IgD-negative memory B cell (primary cell): ENCODE data around the gene ZNF816. TPM values are rescaled to one million over a fixed set of nuclear protein-coding genes. Genes with fewer than 3 reads are reported as not detected.
"Not testable (repeated sequence)": the region's sequence is repeated elsewhere in the genome, so short reads cannot be mapped to it uniquely, and the experiment has no call there.

Source experiments
- H3K27ac Mint-ChIP-seq, 3 donors: one replicate each; pipeline ENCODE4 v1.8.0; 2020 to 2022; ENCODE audit warnings: mild to moderate bottlenecking in 3 of 3, mixed read lengths in 3 of 3, moderate library complexity in 1 of 3
- H3K27me3 Mint-ChIP-seq: one replicate; pipeline ENCODE4 v1.8.0; 2021; ENCODE audit warnings: mixed read lengths
- H3K36me3 Mint-ChIP-seq: one replicate; pipeline ENCODE4 v1.8.0; 2020; ENCODE audit warnings: mild to moderate bottlenecking, mixed read lengths
- H3K4me1 Mint-ChIP-seq, 3 donors: one replicate each; pipeline ENCODE4 v1.8.0; 2020 to 2022; ENCODE audit warnings: mixed read lengths in 3 of 3, mild to moderate bottlenecking in 1 of 3
- H3K4me3 Mint-ChIP-seq, 4 donors: one replicate each; pipeline ENCODE4 v1.8.0; 2020 to 2022; ENCODE audit warnings: mild to moderate bottlenecking in 4 of 4, mixed read lengths in 4 of 4, moderate library complexity in 3 of 4
- H3K9me3 Mint-ChIP-seq, 3 donors: one replicate each; pipeline ENCODE4 v1.8.0; 2020 to 2021; ENCODE audit warnings: mixed read lengths in 3 of 3, mild to moderate bottlenecking in 1 of 3
- polyA plus RNA-seq: library from polyadenylated mRNA; unstranded; fragments of 300-500 nt; fragmentation: Illumina TruSeq; gene quantifications from one replicate; pipeline ENCODE4 v1.2.3, GENCODE V29; 2021

The ZNF816 gene
- polyA plus RNA-seq, 1 donor from 2014 or later, result 9.2 TPM

DNA sequence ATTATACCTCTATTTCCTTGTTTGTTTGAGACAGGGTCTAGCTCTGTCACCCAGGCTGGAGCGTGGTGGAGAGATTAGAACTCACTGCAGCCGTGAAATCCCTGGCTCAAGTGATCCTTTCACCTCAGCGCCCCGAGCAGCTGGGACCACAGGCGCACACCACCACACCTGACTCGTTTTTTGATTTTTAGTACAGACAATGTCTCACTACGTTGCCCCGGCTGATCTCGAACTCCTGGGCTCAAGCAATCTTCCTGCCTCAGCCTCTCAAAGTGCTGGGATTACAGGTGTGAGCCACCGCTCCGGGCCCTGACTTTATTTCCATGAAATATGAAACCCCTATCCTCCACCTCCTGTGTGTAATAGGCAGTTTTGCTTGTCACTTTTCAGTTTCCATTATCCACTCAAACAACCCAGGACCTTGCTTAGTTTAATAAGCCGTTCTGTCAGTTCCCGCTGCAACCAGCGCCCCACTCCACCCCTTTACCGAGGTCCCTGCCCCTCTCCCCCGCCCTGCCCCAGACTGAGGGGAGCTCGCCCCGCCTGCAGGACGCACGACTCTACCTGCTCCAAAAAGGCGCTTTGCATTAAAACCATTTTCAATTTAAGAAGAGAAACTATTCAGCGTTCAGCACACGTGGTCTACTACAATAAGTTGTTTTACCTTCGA lies 16.9 kb downstream of the ZNF816 start:
- no peaks in the 10 kb centered on the region for H3K27me3 Mint-ChIP-seq
- peaks cover 11% of the 10 kb centered on the region for H3K36me3 Mint-ChIP-seq
- H3K4me3 Mint-ChIP-seq, result peak overlapping the region in 1 of 4 donors; percentile 23
- H3K4me1 Mint-ChIP-seq, result peaks cover 0 to 10% (median 9%) of the 10 kb centered on the region in 3 donors
- H3K9me3 Mint-ChIP-seq, result peaks cover 9 to 25% (median 14%) of the 10 kb centered on the region in 3 donors
- peak overlapping the region in 1 of 3 donors; percentile 47 for H3K27ac Mint-ChIP-seq

DNA sequence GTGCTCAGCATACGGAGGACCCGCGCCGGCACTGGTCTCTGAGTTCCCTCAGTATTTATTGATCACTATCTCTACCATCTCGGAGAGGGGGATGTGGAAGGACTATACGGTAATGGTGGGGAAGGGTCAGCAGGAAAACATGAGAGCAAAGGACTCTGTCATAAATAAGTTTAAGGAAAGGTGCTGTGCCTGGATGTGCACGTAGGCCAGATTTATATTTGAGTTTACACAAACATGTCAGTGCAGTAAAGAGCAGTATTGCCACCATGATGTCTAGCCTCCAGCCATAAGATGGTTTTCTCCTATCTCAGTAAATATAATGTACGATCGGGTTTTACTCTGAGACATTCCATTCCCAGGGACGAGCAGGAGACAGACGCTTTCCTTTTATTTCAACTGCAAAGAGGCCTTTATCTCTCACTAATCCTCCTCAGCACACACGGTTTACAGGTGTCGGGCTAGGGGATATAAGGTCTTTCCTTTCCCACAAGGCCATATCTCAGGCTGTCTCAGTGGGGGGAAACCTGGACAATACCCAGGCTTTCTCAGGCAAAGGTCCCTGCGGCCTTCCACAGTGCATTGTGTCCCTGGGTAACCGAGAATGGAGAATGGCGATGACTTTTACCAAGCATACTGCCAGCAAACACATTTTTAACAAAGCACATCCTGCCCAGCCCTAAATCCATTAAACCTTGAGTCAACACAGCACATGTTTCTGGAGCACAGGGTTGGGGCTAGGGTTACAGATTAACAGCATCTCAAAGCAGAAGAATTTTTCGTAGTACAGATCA lies 17.8 kb downstream of the ZNF816 start:
- H3K4me3 Mint-ChIP-seq, result peak overlapping the region in 3 of 4 donors; percentile 21 to 61 (median 60)
- peak overlapping the region in 1 of 3 donors; percentile 47 for H3K27ac Mint-ChIP-seq
- H3K4me1 Mint-ChIP-seq, H3K36me3 Mint-ChIP-seq, H3K27me3 Mint-ChIP-seq: not testable (repeated sequence)
- H3K9me3 Mint-ChIP-seq, result peaks cover 3 to 19% (median 7%) of the 10 kb centered on the region in 3 donors

DNA sequence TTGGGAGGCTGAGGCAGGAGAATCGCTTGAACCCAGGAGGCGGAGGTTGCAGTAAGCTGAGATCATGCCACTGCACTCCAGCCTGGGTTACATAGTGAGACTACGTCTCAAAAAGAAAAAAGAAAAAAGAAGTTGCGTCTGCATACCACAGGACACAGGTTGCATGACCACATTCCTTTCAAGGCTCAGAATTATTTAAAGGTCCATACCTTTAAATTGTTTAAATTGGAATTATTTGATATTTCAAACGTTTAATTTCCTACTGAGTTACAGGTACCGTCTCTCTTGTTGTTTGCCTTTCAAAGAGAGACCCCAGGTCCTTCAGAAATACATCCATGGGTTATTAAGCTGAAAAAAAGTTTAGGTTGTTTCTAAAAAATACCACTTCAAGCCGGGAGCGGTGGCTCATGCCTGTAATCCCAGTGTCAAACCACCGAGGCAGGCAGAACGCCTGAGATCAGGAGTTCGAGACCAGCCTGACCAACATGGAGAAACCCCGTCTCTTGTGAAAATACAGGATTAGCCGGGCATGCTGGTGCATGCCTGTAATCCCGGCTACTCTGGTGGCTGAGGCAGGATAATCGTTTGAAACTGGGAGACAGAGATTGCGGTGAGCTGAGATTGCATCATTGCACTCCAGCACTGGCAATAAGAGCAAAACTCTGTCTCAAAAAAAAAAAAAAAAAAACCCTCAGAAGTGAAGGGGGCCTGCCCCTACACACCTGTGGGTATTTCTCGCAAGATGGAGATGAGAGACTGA lies 18.6 kb downstream of the ZNF816 start:
- H3K9me3 Mint-ChIP-seq, result peaks cover 0 to 12% (median 6%) of the 10 kb centered on the region in 3 donors
- peaks cover 1% of the 10 kb centered on the region for H3K36me3 Mint-ChIP-seq
- H3K4me3 Mint-ChIP-seq, result peak overlapping the region in 2 of 4 donors; percentile 37 to 100
- H3K4me1 Mint-ChIP-seq, result peaks cover under 1 to 11% (median 10%) of the 10 kb centered on the region in 3 donors
- no peaks in the 10 kb centered on the region for H3K27me3 Mint-ChIP-seq
- H3K27ac Mint-ChIP-seq, result peak overlapping the region in 1 of 3 donors; percentile 47

DNA sequence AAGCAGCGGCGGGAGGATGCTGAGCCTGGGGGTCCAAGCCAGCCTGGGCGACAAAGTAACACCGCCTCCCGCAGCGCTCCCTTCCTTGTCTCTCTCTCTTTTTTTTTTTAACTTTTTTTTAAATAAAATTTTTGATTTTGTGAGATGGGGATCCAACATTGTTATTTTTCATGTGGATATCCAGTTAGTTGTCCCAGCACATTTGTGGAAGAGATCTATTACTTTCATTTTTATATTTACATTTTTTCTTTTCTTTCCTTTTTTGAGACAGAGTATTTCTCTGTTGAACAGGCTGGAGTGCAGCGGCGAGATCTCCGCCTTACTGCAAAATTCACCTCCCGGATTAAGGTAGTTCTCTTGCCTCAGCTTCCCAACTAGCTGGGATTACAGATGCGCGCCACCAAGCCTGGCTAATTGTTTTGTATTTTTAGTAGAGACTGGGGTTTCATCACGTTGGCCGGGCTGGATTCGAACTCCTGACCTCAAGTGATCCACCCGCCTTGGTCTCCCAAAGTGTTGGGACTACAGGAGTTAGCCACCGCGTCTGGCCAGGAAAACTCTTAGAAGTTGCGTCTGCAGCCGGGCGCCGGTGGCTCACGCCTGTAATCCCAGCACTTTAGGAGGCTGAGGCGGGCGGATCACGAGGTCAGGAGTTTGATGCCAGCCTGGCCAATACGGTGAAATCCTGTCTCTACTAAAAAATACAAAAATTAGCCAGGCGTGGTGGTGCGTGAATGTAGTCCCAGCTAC lies 19.4 kb downstream of the ZNF816 start:
- H3K4me1 Mint-ChIP-seq, result peaks cover 8 to 17% (median 10%) of the 10 kb centered on the region in 3 donors
- H3K36me3 Mint-ChIP-seq, result peaks cover 3% of the 10 kb centered on the region
- peak overlapping the region; percentile 92 to 100 (median 98) for H3K4me3 Mint-ChIP-seq
- no peaks in the 10 kb centered on the region for H3K27me3 Mint-ChIP-seq
- peak overlapping the region in 2 of 3 donors; percentile 84 to 96 for H3K27ac Mint-ChIP-seq
- peaks cover 0 to 16% (median 8%) of the 10 kb centered on the region in 3 donors for H3K9me3 Mint-ChIP-seq

DNA sequence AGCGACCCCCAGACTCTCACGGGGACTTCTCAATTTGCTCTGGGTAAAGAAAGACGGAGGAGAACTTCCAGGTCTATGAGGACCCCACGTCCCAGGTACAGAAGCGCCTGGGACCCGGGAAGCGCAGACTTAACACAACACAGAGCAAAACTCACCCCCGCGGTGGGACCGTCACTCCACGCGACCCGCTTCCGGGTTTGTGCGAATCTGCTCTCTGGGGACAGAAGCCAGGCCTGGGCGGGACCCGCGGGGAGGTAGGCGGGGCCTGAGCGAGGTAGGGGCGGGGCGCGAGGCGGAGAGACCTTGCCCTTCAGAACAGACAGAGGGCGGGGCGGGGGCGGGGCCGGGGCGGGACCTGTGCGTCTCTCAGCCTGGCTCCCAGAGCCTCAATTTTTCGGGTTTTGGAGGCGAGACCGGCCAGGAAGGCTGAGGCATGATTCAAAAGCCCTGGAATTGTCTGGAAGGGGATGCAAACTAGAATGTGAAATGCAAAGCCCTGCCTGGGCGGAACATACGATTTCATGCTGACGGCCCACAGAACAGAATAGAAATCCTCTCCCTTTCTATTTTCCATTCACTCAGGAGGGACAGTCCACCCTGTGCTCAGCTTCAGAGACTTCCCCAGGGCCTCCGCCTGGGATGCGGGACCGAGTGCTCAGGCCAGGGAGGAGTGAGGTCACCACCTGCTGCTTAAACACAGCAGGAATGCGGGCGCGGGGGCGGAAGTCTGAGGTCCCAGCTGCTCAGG lies 20.1 kb downstream of the ZNF816 start:
- Mint-ChIP-seq H3K9me3 (peaks cover 0 to 16% (median 9%) of the 10 kb centered on the region in 3 donors), H3K27ac (peak overlapping the region; percentile 84 to 96 (median 96)), H3K4me1 (peaks cover 8 to 17% (median 12%) of the 10 kb centered on the region in 3 donors), H3K4me3 (peak overlapping the region; percentile 92 to 100 (median 98)), H3K27me3 (no peaks in the 10 kb centered on the region), H3K36me3 (peaks cover 6% of the 10 kb centered on the region)

DNA sequence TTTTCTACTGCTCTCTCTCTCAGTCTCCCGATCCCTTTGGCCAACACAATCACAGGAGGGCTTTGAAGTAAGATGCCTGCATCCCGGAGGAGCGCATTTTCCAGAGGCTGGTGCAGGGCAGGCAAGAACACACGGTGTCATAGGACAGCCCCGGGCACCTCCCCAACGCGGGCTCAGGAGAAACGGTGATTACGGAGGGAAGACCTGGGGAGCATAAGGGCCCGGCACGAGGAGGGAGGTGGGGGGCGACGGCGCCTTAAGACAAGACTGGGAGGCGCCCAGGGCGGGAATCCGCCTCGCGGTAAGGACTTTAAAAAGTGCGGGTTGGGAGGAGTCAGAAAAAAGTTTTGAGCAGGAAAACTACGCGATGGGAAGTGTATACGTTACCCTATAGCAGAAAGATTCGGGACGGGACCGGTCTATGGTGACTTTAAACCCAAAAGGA lies 20.7 kb downstream of the ZNF816 start:
- Mint-ChIP-seq H3K4me1 (peaks cover 8 to 17% (median 12%) of the 10 kb centered on the region in 3 donors), H3K9me3 (peaks cover 0 to 16% (median 5%) of the 10 kb centered on the region in 3 donors)

DNA sequence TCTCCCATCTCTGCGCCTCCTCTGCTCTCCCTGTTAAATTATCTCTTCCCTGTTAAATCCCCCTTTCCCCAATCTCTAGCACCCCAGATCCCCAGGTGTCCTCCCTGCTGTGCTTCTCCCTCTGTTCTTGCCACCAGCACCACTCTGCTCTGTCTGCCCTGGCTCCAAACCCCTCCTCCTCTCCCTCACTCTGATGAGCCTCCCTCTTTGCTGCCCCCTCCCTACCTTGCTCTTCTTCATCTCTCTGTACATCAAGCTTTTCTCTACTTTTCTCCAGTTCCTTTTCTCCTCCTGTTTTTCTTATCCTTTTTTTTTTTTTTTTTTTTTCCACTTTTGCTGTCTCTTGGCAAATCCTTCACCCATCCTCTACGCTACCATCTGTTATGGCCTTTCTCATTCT lies 21.2 kb downstream of the ZNF816 start:
- not testable (repeated sequence) for H3K36me3 Mint-ChIP-seq

More for the DNA sequence above, 20.7 kb downstream of the ZNF816 start:
- H3K36me3 Mint-ChIP-seq, result peaks cover 7% of the 10 kb centered on the region
- peak overlapping the region; percentile 92 to 100 (median 98) for H3K4me3 Mint-ChIP-seq
- H3K27ac Mint-ChIP-seq, result peak overlapping the region; percentile 84 to 96 (median 96)
- H3K27me3 Mint-ChIP-seq, result no peaks in the 10 kb centered on the region

DNA sequence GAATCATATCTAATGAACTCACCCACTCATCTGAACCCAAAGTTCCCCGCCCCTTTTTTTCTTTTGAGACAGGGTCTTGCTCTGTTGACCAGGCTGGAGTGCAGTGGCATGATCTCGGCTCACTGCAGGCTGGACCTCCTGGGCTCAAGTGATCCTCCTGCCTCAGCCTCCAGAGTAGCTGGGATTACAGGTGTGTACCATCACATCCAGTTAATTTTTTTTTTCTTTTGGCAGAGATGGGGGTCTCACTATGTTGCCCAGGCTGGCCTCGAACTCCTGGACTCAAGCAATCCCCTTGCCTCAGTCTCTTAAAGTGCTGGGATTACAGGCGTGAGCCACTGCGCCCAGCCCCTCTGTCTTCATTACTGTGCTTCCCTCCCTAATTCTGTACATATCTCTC lies 21.8 kb downstream of the ZNF816 start:
- Mint-ChIP-seq H3K4me3 (peak overlapping the region; percentile 92 to 100 (median 98)), H3K27ac (peak overlapping the region in 1 of 3 donors; percentile 84), H3K4me1 (peaks cover 8 to 17% (median 12%) of the 10 kb centered on the region in 3 donors), H3K9me3 (peaks cover 0 to 22% (median 3%) of the 10 kb centered on the region in 3 donors)
- H3K27me3 Mint-ChIP-seq, H3K36me3 Mint-ChIP-seq: not testable (repeated sequence)

More for the DNA sequence above, 21.2 kb downstream of the ZNF816 start:
- Mint-ChIP-seq H3K27ac (peak overlapping the region in 2 of 3 donors; percentile 84 to 96), H3K4me3 (peak overlapping the region; percentile 92 to 100 (median 98)), H3K4me1 (peaks cover 8 to 17% (median 12%) of the 10 kb centered on the region in 3 donors), H3K9me3 (peaks cover 0 to 19% (median 5%) of the 10 kb centered on the region in 3 donors)
- not testable (repeated sequence) for H3K27me3 Mint-ChIP-seq

DNA sequence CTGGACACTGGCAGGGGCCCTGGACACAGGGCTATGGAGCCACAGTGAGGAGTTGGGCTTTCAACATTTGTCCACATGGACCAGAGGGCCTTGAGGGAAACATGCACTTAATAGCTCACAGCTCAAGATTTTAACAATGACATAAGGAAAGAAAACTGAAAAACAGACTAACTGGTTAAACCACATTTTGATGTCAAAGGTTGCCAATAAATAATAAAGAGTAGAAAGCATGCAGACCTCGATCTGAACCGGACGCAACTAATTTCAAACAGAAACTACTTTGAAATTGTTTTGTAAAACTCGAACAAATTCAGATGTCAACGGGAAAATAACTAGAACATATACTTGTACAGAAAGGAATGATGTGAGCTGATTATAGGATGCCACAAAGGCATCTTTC lies 23.9 kb downstream of the ZNF816 start:
- Mint-ChIP-seq H3K36me3 (peaks cover 8% of the 10 kb centered on the region), H3K27ac (no peak overlapping the region), H3K9me3 (peaks cover 0 to 12% (median 5%) of the 10 kb centered on the region in 3 donors), H3K4me3 (peak overlapping the region in 2 of 4 donors; percentile 39 to 74), H3K27me3 (no peaks in the 10 kb centered on the region), H3K4me1 (peaks cover 8 to 17% (median 12%) of the 10 kb centered on the region in 3 donors)

DNA sequence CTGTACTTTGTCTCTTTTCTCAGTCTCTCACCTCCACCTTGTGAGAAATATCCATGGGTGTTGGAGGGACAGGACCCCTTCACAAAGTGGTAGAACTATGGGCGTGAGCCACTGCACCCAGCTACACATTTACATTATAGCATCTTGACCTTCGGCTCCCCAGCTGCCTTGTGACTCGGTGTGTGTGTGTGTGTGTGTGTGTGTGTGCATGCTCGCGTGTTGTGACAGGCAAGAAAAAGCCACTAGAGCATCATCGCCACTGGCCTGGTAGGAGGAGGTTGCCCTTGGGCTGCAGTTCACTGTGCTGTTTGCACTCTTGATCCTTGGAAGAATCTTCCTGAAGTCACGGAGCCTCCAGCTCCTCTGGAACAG lies 25.7 kb downstream of the ZNF816 start:
- no peak overlapping the region for H3K27ac Mint-ChIP-seq
- peaks cover 18% of the 10 kb centered on the region for H3K36me3 Mint-ChIP-seq
- H3K4me1 Mint-ChIP-seq, result peaks cover 13 to 17% (median 15%) of the 10 kb centered on the region in 3 donors
- peak overlapping the region in 1 of 4 donors; percentile 4 for H3K4me3 Mint-ChIP-seq
- no peaks in the 10 kb centered on the region for H3K27me3 Mint-ChIP-seq
- peaks cover 2 to 19% (median 5%) of the 10 kb centered on the region in 3 donors for H3K9me3 Mint-ChIP-seq

DNA sequence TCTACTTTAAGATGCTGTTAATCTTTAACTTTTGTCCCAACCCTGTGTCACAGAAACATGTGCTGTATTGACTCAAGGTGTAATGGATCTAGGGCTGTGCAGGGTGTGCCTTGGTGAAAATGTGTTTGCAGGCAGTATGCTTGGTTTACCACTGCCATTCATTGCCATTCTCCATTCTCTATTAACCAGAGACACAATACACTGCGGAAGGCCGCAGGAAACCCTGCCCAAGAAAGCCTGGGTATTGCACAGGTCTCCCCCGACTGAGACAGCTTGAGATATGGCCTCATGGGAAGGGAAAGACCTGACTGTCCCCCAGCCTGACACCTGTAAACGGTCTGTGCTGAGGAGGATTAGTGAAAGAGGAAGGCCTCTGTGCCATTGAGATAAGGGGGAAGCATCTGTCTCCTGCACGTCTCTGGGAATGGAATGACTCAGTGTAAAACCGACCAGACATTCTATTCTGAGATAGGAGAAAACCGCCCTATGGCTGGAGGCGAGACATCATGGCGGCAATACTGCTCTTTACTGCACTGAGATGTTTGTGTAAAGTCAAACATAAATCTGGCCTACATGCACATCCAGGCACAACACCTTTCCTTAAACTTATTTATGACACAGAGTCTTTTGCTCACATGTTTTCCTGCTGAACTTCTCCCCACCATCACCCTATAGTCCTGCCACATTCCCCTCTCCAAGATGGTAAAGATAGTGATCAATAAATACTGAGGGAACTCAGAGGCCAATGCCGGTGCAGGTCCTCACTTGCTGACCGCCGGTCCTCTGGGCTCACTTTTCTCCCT lies 26.3 kb downstream of the ZNF816 start:
- Mint-ChIP-seq H3K9me3 (peaks cover 2 to 21% (median 5%) of the 10 kb centered on the region in 3 donors), H3K27ac (no peak overlapping the region), H3K4me1 (peaks cover 8 to 15% (median 12%) of the 10 kb centered on the region in 3 donors), H3K4me3 (peak overlapping the region in 1 of 4 donors; percentile 4), H3K27me3 (no peaks in the 10 kb centered on the region), H3K36me3 (peaks cover 23% of the 10 kb centered on the region)

DNA sequence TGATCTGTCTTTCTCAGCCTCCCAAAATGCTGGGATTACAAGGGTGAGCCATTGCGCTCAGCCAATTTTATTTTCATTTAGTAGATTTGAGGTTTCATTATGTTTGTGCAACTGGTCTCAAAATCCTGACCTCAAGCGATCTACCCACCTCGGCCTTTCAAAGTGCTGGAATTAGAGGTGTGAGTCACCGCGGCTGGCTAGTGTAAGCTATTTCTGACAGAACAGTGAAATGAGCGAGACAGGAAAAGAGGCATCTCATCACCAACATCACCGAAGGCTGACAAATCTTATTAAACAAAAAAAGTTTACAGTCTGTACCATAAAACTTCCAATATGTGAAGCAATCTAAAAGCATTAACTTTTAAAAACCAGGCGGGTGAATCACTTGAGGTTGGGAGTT lies 27.2 kb downstream of the ZNF816 start:
- peak overlapping the region in 1 of 4 donors; percentile 37 for H3K4me3 Mint-ChIP-seq
- H3K9me3 Mint-ChIP-seq, result peaks cover 2 to 21% (median 5%) of the 10 kb centered on the region in 3 donors
- H3K4me1 Mint-ChIP-seq, result peaks cover 4 to 15% (median 9%) of the 10 kb centered on the region in 3 donors
- no peaks in the 10 kb centered on the region for H3K27me3 Mint-ChIP-seq
- H3K36me3 Mint-ChIP-seq, result peaks cover 23% of the 10 kb centered on the region
- no peak overlapping the region for H3K27ac Mint-ChIP-seq
